ENCODE data around the gene IL18BP.
A peak's percentile ranks its signal among the peaks of the same experiment; 100 is the strongest.

IL18BP gene

DNA sequence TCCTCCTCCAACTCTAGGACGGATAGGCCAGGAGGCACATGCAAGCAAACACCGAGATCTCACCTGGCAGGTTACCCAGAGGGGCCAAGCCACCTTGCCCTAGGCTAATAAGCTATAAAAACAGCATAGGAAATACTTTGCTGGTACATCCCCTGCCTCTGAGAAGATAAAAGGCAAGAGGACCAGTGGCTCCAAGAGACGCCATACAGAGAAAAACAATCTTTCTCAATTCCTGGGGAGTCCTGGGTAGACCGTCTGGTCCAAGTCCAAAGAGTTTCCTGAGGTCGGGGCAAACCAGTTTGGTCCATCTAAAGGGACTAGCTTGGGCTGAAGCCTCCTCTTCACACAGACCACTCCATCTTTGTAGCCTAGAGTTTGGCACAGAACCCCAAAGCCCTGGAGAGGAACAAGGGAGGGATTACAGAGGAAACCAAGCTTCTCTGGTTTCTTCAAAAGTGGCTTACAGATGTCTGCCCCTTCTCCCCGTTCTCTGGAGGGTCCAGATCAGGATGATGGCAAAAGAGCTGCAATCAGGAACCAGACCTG lies 41.2 kb downstream of the IL18BP start:
- Mint-ChIP-seq H3K27me3 (ENCODE audit: low read depth) (peaks cover 3% of the 10 kb centered on the region), H3K4me1 (peaks cover 41% of the 10 kb centered on the region), H3K36me3 (ENCODE audit: low read depth) (peaks cover 19% of the 10 kb centered on the region), H3K27ac (no peak overlapping the region), H3K9me3 (no peaks in the 10 kb centered on the region), H3K4me3 (no peak overlapping the region)
- TF ChIP-seq, protein P1, sequence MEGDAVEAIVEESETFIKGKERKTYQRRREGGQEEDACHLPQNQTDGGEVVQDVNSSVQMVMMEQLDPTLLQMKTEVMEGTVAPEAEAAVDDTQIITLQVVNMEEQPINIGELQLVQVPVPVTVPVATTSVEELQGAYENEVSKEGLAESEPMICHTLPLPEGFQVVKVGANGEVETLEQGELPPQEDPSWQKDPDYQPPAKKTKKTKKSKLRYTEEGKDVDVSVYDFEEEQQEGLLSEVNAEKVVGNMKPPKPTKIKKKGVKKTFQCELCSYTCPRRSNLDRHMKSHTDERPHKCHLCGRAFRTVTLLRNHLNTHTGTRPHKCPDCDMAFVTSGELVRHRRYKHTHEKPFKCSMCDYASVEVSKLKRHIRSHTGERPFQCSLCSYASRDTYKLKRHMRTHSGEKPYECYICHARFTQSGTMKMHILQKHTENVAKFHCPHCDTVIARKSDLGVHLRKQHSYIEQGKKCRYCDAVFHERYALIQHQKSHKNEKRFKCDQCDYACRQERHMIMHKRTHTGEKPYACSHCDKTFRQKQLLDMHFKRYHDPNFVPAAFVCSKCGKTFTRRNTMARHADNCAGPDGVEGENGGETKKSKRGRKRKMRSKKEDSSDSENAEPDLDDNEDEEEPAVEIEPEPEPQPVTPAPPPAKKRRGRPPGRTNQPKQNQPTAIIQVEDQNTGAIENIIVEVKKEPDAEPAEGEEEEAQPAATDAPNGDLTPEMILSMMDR (IDR thresholded peaks at IDR 0.05; ENCODE audit: unreplicated experiment in 3 of 3): no peak

DNA sequence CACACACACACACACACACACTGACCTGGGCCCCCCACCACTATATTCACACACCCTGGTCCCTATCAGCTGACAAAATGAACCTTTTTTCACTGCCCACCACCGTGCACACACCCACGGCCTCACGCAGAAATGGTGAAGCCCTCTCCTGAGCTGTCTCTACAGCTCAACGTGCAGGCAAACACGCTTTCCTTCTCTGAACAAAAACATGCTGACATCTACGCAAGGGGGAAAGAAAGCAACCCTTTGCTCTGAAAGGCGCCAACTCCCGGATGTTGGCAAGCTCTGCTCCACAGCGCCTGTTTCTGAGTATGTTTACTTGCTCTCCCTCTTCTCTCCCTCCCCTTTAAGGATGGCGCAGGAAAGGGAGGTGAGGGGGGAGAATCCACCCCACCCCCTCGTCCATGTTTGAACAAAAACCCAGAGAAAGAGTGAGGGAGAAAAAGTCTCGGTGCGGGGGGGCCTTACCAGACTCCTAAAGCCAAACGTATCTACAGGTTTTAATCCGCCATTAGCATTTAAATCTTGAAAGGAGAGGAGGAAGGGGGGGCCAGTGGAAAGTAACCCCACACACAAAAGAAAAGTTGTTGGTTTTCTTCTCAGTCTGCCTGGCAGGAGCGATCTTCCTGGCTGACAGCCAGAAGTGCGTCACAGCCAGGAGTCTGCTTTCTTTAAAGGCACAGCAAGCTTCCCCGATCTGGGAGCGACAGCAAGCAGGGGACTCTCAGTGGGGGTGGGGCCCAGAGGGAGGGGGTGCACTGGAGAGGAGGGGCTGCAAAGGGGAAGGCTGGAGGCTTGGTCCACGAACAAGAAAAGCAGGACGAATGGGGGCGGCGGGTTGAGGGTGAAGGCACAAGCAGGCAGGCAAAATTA lies 42.0 kb downstream of the IL18BP start:
- H3K4me3 Mint-ChIP-seq: no peak overlapping the region
- TF ChIP-seq, protein P1 (IDR thresholded peaks at IDR 0.05; ENCODE audit: unreplicated experiment in 3 of 3): no peak

DNA sequence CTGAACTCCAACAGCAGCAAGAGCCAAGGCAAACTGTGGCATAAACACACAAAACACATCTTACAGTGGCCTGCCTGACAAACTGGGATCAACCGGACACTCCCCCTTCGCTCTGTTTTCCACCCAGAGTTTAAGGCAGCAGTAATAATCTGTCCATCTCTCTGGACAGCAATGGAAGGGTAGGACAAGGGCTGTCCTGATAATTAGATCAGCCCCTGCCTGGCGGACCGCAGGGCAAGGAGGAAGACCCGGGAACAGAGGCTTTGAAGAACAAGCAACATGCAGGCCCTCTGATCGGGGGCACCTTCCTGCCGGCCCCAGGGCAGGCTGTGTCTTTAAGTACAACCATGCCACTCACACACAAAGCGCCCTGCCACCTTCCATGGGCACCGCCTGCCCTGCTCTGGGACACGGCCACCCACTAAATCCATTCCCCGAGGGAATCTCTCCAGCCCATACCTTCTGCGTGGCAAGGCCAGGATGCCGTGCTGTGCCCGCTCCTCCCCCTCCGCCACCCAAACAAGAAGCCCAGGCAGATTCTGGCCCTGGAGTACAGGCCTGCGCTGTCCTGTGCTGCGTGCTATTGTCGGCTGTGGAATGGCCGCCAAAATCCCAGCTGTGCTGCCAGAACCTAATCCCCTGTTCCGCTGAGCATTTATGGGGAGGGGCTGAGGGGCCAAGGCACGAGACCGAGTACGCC lies 42.8 kb downstream of the IL18BP start:
- Mint-ChIP-seq H3K27me3 (ENCODE audit: low read depth) (peaks cover 3% of the 10 kb centered on the region), H3K4me1 (peaks cover 43% of the 10 kb centered on the region), H3K4me3 (no peak overlapping the region), H3K9me3 (no peaks in the 10 kb centered on the region), H3K36me3 (ENCODE audit: low read depth) (peaks cover 5% of the 10 kb centered on the region), H3K27ac (no peak overlapping the region)
- TF ChIP-seq, protein P1 (IDR thresholded peaks at IDR 0.05; ENCODE audit: unreplicated experiment in 3 of 3): no peak

More for the DNA sequence above, 42.0 kb downstream of the IL18BP start:
- H3K27ac Mint-ChIP-seq: no peak overlapping the region
- peaks cover 3% of the 10 kb centered on the region for H3K27me3 Mint-ChIP-seq (ENCODE audit: low read depth)
- no peaks in the 10 kb centered on the region for H3K9me3 Mint-ChIP-seq
- H3K4me1 Mint-ChIP-seq: peaks cover 46% of the 10 kb centered on the region
- H3K36me3 Mint-ChIP-seq (ENCODE audit: low read depth): peaks cover 11% of the 10 kb centered on the region

DNA sequence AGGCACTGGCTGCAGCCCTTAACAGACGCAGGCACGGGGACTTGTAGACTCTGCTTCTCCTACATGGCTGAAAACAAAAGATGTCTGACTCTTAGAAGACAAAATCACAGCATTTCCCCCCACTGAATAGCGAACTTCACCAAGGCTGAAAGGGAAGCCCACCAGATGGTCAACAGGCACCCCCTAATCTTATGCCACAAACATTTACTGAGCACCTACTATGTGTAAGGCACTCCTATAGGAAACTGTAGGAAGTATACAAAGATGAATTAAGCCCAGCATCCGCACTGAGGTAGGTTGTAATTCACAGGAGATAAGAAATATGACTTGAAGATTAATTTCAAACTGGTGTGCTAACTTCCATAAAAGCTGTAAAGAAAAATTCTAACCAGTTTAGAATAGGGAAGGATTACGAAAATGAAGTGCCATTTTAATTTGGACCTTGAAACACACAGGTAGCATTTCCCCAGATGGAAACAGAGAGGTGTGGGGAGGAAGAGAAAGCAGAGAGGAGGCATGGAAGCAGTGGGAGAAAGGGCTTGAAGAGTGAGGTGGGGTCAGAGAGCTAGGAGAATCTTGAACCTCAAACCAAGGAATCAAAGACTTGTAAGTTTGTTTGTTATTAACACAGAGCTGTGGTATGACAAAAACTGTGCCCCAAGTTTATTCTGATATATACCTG lies 43.5 kb downstream of the IL18BP start:
- no peaks in the 10 kb centered on the region for H3K36me3 Mint-ChIP-seq (ENCODE audit: low read depth)

DNA sequence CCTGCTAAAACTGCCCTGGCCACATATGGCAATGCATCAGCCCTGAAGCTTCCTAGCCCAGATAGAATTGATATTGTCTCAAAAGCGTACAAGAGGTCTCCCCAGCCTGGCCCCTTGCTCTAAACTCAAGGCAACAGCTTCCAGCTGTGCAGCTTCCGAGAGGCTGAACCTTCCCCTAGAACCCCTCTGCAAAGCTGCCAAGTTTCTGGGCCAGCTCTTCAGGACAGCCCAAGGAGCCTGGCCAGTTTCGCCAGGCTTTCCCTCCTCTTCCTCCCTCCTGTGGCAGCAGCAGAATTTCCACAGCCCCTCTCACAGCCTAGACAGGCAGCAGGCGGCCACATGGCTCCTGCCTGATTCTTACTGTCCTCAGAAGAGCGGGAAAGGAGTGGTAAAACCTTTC lies 47.1 kb downstream of the IL18BP start:
- Mint-ChIP-seq H3K4me3 (peak overlapping the region; percentile 15 to 64 (median 54)), H3K36me3 (ENCODE audit: low read depth) (no peaks in the 10 kb centered on the region), H3K27ac (peak overlapping the region; percentile 79 to 96 (median 96)), H3K27me3 (ENCODE audit: low read depth) (peaks cover 3% of the 10 kb centered on the region), H3K9me3 (no peaks in the 10 kb centered on the region), H3K4me1 (peaks cover 46% of the 10 kb centered on the region)
- TF ChIP-seq, protein P1 (IDR thresholded peaks at IDR 0.05; ENCODE audit: unreplicated experiment in 3 of 3): no peak

More for the DNA sequence above, 43.5 kb downstream of the IL18BP start:
- Mint-ChIP-seq H3K9me3 (no peaks in the 10 kb centered on the region), H3K4me3 (no peak overlapping the region), H3K27ac (no peak overlapping the region), H3K4me1 (peaks cover 37% of the 10 kb centered on the region), H3K27me3 (ENCODE audit: low read depth) (peaks cover 3% of the 10 kb centered on the region)
- TF ChIP-seq, protein P1 (IDR thresholded peaks at IDR 0.05; ENCODE audit: unreplicated experiment in 3 of 3): no peak

All from nephron (organoid).